Measurements from ENCODE around the gene POLR1A.

GRCh38 chr2:86069091-86069685, 36.5 kb downstream of the POLR1A start:
- no peak for TF ChIP-seq POLR2A (IDR thresholded peaks at IDR 0.05; ENCODE audit: extremely low read depth, insufficient read length)
- TF ChIP-seq CTCF (IDR thresholded peaks at IDR 0.05; ENCODE audit: low read depth, low read length), result no peak
- TF ChIP-seq MYC (IDR thresholded peaks at IDR 0.05; ENCODE audit: low read depth, low read length), result no peak

Data from NB4 (cell line).